SK-N-SH treated with all-trans-retinoic acid at 6 μM for 48 hours (cell line): Measurements from ENCODE around the gene GKN1.

Experiments
- ATAC-seq: fragments of 200-7000 bp; cut with Tn5 transposase; 3 replicates; pipeline ENCODE4 v1.9.1; 2020; ENCODE audit warnings: mild to moderate bottlenecking, moderate library complexity
- ARNTL ChIP-seq: fragments of 450-650 bp; formaldehyde crosslinking; IDR thresholded peaks from 2 replicates; pipeline ENCODE4 v1.5.0; 2020; ENCODE audit warnings: low read depth, mild to moderate bottlenecking, moderate library complexity, borderline replicate concordance
- BACH2 ChIP-seq: fragments of 250-450 bp; sonication (Bioruptor Pico); IDR thresholded peaks from 2 replicates; pipeline ENCODE4 v1.9.0; 2021; ENCODE audit warnings: mild to moderate bottlenecking, borderline replicate concordance
- CSDC2 ChIP-seq: fragments of 250-450 bp; sonication (Bioruptor Pico); IDR thresholded peaks from 2 replicates; pipeline ENCODE4 v1.5.0; 2020; ENCODE audit warnings: mild to moderate bottlenecking, moderate library complexity
- ISL1 ChIP-seq: fragments of 250-450 bp; sonication (Bioruptor Pico); IDR thresholded peaks from 2 replicates; pipeline ENCODE4 v2.1.2; 2022; ENCODE audit warnings: mild to moderate bottlenecking, moderate library complexity
- PPARA ChIP-seq: fragments of 250-450 bp; sonication (Bioruptor Pico); IDR thresholded peaks from 2 replicates; pipeline ENCODE4 v1.5.0; 2020; ENCODE audit warnings: mild to moderate bottlenecking, borderline replicate concordance
- RARB ChIP-seq: fragments of 250-450 bp; sonication (Bioruptor Pico); IDR thresholded peaks from 2 replicates; pipeline ENCODE4 v1.8.0; 2021; ENCODE audit warnings: mild to moderate bottlenecking, moderate library complexity
- TOX ChIP-seq: fragments of 250-450 bp; sonication (Bioruptor Pico); IDR thresholded peaks from 2 replicates; pipeline ENCODE4 v1.8.0; 2021; ENCODE audit warnings: mild to moderate bottlenecking, moderate library complexity, borderline replicate concordance
- ZC3H10 ChIP-seq: fragments of 250-450 bp; sonication (Bioruptor Pico); IDR thresholded peaks from 2 replicates; pipeline ENCODE4 v1.5.1; 2021; ENCODE audit warnings: mild to moderate bottlenecking, moderate library complexity
- ZFP30 ChIP-seq: fragments of 450-650 bp; formaldehyde crosslinking; IDR thresholded peaks from 2 replicates; pipeline ENCODE4 v1.5.0; 2022; ENCODE audit warnings: mild to moderate bottlenecking, moderate library complexity
- ZNF565 ChIP-seq: fragments of 450-650 bp; formaldehyde crosslinking; conservative IDR thresholded peaks from 2 replicates; pipeline ENCODE4 v1.5.0; 2020; ENCODE audit warnings: low read depth, mild to moderate bottlenecking, moderate library complexity
- ZNF8 ChIP-seq: fragments of 450-650 bp; formaldehyde crosslinking; IDR thresholded peaks from 2 replicates; pipeline ENCODE4 v1.5.0; 2020; ENCODE audit warnings: mild to moderate bottlenecking, moderate library complexity
- TF ChIP-seq, protein P1 (sequence below): fragments of 250-450 bp; sonication (Bioruptor Pico); IDR thresholded peaks from 2 replicates; pipeline ENCODE4 v1.5.1; 2021; ENCODE audit warnings: mild to moderate bottlenecking, moderate library complexity
- TF ChIP-seq, protein P2 (sequence below): fragments of 250-450 bp; sonication (Bioruptor Pico); IDR thresholded peaks from 2 replicates; pipeline ENCODE4 v1.8.0; 2020; ENCODE audit warnings: mild to moderate bottlenecking, moderate library complexity, borderline replicate concordance
- TF ChIP-seq, protein P3 (sequence below): fragments of 250-450 bp; sonication (Bioruptor Pico); IDR thresholded peaks from 2 replicates; pipeline ENCODE4 v1.5.0; 2020; ENCODE audit warnings: mild to moderate bottlenecking, moderate library complexity
- TF ChIP-seq, protein P4 (sequence below): fragments of 250-450 bp; sonication (Bioruptor Pico); IDR thresholded peaks from 2 replicates; pipeline ENCODE4 v1.8.0; 2021; ENCODE audit warnings: low read depth, mild to moderate bottlenecking, moderate library complexity, borderline replicate concordance
- TF ChIP-seq, protein P5 (sequence below): fragments of 250-450 bp; sonication (Bioruptor Pico); IDR thresholded peaks from 2 replicates; pipeline ENCODE4 v1.5.1; 2020; ENCODE audit warnings: low read depth, mild to moderate bottlenecking, moderate library complexity

Gene GKN1

DNA sequence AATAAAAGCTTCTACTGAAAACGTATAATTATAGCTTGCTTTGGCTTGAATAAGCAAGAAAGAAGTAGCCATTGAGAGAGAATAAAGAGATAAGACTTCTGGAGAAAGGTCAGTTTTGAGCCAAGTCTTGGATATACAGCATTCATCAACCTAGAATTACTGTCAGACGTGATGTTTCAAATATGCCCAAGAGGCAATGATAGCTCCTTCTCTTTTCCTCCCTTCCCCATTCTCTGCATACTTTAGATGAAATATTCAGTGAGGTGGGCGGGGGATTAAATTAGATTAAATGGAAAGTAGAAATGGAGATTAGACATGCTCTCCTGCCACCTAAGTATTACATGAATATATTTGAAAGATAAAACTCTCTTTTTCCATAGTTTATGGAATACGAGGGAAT is 47.3 kb downstream of the GKN1 start (continued):
- TF ChIP-seq, protein P1, sequence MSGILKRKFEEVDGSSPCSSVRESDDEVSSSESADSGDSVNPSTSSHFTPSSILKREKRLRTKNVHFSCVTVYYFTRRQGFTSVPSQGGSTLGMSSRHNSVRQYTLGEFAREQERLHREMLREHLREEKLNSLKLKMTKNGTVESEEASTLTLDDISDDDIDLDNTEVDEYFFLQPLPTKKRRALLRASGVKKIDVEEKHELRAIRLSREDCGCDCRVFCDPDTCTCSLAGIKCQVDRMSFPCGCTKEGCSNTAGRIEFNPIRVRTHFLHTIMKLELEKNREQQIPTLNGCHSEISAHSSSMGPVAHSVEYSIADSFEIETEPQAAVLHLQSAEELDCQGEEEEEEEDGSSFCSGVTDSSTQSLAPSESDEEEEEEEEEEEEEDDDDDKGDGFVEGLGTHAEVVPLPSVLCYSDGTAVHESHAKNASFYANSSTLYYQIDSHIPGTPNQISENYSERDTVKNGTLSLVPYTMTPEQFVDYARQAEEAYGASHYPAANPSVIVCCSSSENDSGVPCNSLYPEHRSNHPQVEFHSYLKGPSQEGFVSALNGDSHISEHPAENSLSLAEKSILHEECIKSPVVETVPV (CRISPR knock-in tag), result no peak
- TF ChIP-seq, protein P2, sequence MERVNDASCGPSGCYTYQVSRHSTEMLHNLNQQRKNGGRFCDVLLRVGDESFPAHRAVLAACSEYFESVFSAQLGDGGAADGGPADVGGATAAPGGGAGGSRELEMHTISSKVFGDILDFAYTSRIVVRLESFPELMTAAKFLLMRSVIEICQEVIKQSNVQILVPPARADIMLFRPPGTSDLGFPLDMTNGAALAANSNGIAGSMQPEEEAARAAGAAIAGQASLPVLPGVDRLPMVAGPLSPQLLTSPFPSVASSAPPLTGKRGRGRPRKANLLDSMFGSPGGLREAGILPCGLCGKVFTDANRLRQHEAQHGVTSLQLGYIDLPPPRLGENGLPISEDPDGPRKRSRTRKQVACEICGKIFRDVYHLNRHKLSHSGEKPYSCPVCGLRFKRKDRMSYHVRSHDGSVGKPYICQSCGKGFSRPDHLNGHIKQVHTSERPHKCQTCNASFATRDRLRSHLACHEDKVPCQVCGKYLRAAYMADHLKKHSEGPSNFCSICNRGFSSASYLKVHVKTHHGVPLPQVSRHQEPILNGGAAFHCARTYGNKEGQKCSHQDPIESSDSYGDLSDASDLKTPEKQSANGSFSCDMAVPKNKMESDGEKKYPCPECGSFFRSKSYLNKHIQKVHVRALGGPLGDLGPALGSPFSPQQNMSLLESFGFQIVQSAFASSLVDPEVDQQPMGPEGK (CRISPR knock-in tag), result no peak; the same call in 1 of the 2 replicates

DNA sequence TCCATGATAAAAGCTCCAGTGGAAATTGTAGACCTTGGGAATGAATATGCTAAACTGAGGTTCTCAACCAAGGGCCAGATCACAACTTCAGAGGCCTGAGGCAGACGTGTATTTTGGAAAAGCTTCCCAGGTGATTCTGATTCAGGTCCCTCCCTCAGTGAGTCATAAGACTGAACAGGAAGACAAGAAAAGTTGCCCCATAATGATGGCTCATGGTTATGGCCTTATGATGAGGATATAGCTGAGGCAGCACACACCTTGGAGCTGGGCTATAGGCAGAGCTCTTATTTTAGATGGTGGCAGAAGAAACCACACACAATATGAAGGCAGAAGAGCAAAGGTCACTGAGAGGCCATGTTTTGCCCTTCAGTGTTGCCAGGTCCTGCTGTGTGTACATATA is 48.1 kb downstream of the GKN1 start:
- ATAC-seq, result no peak
- TF ChIP-seq ZC3H10 (CRISPR knock-in tag) (no peak), TOX (CRISPR knock-in tag) (no peak), CSDC2 (CRISPR knock-in tag) (no peak), PPARA (CRISPR knock-in tag) (no peak), ZNF8 (CRISPR knock-in tag) (no peak), BACH2 (CRISPR knock-in tag) (no peak), ISL1 (CRISPR knock-in tag) (no peak), ZNF565 (CRISPR knock-in tag) (no peak)
- TF ChIP-seq, protein P3, sequence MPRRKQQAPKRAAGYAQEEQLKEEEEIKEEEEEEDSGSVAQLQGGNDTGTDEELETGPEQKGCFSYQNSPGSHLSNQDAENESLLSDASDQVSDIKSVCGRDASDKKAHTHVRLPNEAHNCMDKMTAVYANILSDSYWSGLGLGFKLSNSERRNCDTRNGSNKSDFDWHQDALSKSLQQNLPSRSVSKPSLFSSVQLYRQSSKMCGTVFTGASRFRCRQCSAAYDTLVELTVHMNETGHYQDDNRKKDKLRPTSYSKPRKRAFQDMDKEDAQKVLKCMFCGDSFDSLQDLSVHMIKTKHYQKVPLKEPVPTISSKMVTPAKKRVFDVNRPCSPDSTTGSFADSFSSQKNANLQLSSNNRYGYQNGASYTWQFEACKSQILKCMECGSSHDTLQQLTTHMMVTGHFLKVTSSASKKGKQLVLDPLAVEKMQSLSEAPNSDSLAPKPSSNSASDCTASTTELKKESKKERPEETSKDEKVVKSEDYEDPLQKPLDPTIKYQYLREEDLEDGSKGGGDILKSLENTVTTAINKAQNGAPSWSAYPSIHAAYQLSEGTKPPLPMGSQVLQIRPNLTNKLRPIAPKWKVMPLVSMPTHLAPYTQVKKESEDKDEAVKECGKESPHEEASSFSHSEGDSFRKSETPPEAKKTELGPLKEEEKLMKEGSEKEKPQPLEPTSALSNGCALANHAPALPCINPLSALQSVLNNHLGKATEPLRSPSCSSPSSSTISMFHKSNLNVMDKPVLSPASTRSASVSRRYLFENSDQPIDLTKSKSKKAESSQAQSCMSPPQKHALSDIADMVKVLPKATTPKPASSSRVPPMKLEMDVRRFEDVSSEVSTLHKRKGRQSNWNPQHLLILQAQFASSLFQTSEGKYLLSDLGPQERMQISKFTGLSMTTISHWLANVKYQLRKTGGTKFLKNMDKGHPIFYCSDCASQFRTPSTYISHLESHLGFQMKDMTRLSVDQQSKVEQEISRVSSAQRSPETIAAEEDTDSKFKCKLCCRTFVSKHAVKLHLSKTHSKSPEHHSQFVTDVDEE (CRISPR knock-in tag), result no peak
- TF ChIP-seq, protein P2 (CRISPR knock-in tag), result no peak
- TF ChIP-seq, protein P4, sequence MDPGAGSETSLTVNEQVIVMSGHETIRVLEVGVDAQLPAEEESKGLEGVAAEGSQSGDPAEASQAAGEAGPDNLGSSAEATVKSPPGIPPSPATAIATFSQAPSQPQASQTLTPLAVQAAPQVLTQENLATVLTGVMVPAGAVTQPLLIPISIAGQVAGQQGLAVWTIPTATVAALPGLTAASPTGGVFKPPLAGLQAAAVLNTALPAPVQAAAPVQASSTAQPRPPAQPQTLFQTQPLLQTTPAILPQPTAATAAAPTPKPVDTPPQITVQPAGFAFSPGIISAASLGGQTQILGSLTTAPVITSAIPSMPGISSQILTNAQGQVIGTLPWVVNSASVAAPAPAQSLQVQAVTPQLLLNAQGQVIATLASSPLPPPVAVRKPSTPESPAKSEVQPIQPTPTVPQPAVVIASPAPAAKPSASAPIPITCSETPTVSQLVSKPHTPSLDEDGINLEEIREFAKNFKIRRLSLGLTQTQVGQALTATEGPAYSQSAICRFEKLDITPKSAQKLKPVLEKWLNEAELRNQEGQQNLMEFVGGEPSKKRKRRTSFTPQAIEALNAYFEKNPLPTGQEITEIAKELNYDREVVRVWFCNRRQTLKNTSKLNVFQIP (CRISPR knock-in tag), result no peak

DNA sequence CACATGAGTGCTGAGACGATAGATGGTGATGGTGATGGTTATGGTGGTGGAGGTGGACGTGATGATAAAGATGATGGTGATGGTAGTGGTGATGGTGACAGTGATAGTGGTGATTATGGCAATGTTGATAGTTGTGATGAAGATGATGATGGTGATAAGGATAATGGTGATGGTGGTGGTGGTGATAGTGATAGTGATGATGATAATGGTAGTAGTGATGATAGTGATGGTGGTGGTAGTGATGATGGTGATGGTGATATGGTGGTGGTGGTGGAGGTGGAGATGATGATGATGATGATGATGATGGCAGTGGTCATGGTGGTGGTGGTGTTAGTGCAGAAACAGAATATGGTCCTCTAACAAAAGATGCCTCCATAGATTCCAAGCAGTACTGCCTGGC is 48.8 kb downstream of the GKN1 start:
- ATAC-seq, result no peak
- no peak for TF ChIP-seq ARNTL (CRISPR knock-in tag)
- TF ChIP-seq ZNF565 (CRISPR knock-in tag), result no peak
- TF ChIP-seq, protein P4 (CRISPR knock-in tag), result no peak
- TF ChIP-seq, protein P5, sequence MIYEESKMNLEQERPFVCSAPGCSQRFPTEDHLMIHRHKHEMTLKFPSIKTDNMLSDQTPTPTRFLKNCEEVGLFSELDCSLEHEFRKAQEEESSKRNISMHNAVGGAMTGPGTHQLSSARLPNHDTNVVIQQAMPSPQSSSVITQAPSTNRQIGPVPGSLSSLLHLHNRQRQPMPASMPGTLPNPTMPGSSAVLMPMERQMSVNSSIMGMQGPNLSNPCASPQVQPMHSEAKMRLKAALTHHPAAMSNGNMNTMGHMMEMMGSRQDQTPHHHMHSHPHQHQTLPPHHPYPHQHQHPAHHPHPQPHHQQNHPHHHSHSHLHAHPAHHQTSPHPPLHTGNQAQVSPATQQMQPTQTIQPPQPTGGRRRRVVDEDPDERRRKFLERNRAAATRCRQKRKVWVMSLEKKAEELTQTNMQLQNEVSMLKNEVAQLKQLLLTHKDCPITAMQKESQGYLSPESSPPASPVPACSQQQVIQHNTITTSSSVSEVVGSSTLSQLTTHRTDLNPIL (CRISPR knock-in tag), result no peak
- no peak for TF ChIP-seq ZFP30 (CRISPR knock-in tag)
- no peak for TF ChIP-seq RARB (CRISPR knock-in tag)
- TF ChIP-seq ISL1 (CRISPR knock-in tag), result no peak
